ENCODE measurements around the gene IZUMO1.
"Not testable (repeated sequence)": the region's sequence is repeated elsewhere in the genome, so short reads cannot be mapped to it uniquely, and the experiment has no call there.

Gene IZUMO1

DNA sequence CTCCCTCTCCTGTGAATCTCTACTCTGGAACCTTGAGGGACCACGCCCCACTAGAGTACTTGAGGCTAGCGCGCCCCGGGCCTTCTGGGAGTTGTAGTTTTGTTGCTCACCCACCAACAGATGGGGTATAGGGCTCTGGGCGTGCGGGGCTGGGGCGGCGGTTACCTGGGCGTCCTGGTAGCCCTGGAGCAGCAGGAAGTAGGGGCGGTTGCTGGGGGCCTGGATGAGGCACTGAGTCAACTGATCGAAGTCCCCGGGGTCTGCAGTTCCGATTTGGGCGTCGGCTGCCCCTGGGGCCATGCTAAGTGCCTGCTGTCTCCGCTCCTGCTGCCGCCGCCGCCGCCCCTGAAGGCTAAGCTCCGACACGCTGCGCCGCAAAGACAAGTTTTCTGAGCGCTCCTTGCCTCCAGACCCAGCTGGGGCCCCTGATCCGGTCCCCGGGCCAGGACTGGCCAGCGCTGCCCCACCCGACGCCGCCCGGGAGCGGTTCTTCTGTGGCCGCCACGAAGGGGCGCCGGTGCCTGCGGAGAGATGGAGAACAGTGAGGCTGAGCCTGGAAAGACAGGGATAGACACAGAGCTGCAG, 11.6 kb downstream of the IZUMO1 start:
- DNase-seq = no peak

DNA sequence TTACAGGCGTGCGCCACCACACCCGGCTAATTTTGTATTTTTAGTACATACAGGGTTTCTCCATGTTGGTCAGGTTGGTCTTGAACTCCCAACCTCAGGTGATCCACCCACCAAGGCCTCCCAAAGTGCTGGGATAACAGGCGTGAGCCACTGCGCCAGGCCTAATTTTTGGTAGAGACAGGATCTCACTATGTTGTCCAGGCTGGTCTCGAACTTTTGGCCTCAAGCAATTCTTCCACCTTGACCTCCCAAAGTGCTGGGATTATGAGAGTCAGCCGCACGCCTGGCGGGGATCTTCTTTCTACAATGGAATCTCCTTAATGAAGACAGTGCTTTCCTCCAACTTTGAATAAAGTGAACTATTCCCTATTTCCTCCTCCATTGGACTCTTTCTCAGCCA, 12.1 kb downstream of the IZUMO1 start:
- DNase-seq = no peak

DNA sequence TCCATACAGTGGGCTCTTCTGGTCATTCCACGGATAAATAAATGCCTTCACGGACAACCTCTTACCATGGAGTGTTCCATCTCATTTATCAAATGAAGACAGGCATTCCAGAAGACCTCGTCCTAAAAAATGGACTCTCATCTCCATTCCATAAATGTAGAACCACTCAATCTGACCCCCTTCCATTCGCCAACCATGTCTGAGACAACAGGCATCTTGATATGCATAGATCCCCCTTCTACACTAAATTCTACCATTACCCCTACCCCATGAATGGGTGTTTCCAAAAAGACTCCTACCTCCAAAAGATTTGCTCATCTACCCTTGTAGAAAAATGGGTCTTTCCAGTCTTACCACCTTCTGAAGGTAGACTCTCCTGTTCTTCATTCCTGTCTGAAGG, 15.3 kb downstream of the IZUMO1 start:
- no peak for DNase-seq

DNA sequence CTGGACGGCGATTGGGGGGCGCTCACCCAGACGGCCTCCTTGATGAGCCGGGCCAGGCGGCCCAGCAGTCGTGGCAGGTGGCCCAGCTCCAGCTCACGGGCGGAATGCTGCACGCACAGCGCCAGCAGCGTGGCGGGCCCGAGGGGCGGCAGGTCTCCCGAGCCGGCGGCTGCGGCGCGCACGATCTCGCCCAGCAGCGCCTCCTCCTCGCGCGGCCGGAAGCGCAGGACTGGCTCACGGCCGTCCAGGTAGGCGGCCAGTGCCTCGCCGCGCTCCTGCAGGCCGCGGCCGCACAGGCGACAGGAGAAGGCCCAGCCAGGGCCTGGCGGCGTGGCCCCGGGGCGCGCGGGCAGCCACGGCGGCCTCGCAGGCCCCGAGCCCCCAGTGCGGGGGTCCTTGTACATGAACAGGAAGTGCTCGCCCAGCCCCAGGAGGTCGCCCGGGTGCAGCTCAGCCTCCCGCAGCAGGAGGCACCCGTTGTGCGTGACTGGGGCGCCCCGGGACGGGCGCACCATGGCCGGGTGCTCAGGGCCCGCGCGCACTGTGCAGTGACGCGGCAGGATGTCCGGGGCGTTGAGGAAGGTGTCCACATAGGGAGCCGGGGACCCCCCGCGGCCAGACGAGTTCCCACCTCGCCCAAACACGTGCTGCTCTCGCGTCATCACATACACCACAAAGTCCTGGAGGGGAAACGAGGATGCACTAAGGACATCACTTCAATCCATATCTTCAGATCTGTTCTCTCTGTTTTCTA, 17.6 kb downstream of the IZUMO1 start:
- DNase-seq = no peak

DNA sequence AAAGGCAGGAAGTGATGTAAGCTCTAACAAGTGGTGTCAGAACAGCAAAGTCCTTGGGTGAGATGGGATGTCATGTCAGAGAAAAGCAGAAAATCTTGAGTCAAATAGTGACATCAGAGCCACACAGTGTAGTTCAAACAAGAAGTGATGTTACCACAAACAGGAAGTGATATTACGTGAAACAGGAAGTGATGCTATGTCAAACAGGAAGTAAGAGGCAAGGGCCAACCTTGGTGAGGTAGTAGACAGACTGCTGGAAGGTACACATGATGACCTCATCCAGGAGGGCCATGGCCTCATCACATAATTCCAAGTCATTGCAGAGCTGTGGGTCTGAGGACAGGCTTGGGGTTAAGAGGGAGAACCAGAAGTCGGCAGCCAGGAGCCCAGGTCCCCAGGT, 20.2 kb downstream of the IZUMO1 start:
- peak; percentile 69 to 77 for DNase-seq

DNA sequence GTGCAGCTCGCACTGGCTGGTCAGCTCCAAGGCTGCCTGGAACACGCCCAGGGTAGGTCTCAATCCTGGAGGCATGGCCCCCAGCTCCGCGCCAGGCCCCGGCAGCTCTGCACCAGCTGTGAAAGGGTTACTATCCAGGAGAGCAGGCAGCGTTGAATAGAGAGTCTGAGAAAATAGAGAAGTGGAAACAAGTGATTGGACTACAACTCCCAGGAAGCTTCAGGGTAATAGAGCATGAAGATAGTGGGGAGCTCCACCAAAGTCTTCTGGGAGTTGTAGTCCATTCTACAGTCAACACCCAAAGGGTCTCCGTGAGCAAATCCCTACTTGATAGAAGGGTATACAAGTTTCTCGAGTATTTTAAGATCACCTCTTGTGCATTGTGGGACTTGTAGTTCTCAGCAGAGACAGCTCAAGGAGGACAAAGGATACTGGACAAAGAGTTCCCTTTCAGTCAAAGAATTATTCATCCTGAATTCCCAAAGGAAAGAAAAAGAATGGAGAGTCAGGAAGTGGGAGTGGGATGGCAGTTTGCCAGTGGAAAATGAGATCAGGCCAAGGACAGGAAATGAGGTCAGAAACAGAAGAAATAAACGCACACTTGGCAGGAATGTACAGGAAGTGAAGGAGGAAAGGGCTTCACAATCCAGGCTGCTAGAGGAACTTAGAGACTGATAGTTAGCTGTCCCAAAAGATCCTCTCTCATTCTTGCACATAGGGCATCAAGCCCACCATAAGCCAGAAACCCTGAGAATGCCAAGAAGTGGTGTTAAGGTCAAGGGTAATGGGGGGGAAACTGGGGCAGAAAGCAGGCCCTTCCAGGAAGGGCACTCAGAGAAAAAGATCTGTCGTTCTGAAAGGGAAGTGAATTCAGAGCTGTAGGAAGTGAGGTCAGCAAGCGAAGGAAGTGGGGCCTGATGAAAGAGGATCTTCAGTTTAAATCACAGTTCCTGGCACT, 21.6 kb downstream of the IZUMO1 start:
- DNase-seq = peak; percentile 63 to 75

DNA sequence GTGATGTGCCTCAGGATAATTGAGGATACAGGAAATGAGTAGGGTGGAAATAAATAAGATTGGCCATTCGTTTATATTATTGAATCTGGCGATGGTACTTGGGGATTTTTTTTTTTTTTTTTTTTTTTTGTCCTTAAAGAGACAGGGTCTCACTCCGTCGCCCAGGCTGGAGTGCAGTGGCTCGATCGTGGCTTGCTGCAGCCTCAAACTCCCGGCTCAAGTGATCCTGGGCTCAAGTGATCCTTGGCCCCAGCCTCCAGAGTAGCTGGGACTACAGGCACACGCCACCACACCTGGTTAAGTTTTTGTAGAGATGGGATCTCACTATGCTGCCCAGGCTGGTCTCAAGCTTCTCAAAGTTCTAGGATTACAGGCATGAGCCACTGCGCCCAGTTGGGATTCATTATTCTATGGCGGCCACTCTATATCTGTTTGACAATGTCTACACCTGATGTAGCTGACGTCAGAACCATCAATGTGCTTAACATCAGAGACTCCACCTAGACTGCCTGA, 24.5 kb downstream of the IZUMO1 start:
- no peak for DNase-seq

DNA sequence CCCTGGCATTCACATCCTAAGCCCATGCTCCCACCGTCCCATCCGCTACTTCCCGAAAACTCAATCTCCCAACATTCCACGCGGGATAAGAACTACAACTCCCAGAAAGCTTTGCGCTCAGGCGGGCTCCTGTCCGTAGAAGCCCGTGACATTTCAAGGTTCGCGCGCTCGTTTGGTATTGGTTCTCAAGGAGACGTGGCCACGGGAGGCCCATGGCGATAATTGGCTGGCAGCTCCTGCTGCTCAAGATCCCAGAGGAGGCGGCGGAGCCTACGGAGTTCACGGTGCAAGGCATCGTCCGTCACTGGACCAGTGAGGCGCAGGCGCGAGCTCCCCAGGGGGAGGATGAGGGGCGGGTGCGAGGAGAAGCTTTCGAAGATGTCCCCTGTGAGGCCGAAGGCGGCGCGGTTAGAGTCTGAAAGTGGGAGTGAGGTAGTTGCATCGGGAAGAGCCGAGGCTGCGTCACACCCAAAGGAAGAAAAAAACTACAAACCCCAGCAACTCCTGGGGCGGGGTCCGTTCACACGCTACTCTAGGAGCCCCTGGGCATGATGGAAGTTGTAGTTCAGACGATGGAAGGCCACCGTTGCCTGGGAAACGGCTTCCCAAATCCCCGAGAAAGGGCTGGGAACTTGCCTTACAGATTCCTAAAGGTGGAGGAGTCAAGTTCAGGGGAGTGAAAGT, 26.0 kb downstream of the IZUMO1 start:
- peak; percentile 95 to 96 for DNase-seq

DNA sequence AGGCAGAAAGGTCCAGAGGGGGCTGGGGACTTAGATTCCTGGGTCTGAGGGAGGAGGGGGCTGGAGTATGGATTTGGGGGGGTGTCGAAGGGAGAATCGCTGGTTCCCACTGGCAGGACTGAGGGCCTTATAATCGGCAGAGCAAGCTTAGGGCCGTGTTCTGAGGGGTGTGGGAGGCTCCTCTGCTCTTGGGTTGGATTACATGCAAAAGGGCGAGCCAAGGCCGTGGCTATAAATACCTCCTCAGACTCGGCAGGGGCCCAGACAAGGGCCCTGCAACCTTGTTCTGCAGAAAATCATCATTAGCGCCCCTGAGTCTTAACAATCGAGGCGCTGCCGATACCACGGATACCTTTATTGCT, 26.5 kb downstream of the IZUMO1 start:
- no peak for DNase-seq

DNA sequence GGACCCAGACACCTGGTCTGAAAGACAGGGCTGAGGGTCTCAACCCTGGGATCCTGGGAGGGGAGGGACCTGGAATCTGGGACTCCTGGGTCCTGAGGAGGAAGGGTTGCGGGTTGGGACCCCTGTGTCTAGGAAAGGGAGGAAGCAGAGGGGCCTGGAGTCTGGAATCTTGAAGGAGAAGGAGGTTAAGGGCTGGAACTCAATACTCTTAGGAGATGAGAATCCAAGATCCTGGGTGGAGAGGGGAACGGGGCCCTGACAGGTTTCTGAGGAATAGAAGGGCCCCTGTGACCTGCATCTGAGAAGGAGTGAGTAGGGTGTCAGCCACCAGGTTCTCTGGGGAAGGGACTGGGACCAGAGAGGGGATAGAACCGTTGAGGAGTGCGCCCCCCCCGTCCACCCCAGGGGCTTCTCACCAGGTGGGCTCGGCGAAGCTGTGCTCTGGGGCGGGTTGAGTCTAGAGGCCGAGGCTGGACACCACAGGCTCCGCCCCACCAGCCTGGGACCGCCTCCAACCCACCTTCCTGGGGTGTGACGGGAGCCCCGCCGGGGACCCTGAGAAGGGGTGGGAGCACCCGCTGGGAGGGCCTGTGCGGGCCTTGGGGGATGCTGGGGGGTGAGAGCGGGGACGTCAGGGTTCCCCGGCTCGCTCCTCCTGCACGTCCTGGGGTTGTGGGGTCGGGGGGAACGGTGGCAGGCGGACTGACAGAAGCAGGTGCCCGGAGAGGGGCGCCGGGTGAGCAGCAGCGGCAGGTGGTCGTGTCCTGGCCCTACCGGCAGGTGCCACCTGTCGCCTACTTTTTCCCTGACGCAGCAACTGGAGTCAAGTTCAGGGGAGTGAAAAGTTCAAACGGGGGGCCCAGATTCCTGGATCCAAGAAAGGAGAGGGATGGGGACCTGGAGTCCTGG, 27.2 kb downstream of the IZUMO1 start, which contains the start of gene MAMSTR:
Gene MAMSTR, minus strand, starts transcription at position 463 of the 909 bp plus-strand sequence. CDS start 694 bp downstream, outside the sequence.
- DNase-seq = no peak

DNA sequence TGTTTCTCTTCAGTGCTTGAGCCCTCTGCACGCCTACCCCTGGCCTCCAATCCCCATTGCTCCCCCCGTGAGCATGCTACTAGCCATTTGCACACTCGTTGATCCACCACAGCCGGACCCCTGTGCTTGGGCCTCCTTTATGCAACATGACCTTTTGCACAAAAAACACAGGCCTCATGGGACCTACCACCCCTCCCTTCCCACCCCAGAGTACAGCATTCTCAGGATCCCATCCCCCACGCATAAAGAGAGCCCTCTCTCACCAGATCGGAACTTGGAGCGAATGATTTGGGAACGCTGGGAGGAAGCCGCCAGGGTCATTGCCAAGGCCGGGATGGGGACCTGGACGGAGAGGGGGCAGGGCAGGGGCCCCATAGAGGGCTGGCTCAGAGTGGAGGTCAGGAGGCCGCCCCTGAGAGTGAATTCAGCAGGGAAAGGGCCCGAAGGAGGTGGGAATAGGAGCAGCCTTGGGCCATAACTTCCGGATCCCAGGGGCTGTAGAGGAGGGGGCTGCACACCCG, 27.9 kb downstream of the IZUMO1 start:
- no peak for DNase-seq

DNA sequence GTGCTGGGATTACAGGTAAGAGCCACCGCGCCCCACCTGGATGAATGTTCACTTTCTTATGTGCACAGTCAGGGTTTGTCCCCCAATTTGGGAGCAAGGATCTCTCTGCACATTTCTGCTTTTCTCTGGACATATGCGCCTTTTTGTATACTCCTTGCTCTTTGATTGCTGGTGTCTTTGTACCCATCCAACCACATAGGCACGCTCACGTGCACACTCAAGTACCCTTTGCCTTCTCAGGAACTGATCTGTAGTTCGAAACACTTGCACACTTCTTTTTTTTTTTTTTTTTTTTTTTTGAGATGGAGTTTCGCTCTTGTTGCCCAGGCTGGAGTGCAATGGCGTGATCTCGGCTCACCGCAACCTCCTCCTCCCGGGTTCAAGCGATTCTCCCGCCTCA, 28.6 kb downstream of the IZUMO1 start:
- DNase-seq = not testable (repeated sequence)

DNA sequence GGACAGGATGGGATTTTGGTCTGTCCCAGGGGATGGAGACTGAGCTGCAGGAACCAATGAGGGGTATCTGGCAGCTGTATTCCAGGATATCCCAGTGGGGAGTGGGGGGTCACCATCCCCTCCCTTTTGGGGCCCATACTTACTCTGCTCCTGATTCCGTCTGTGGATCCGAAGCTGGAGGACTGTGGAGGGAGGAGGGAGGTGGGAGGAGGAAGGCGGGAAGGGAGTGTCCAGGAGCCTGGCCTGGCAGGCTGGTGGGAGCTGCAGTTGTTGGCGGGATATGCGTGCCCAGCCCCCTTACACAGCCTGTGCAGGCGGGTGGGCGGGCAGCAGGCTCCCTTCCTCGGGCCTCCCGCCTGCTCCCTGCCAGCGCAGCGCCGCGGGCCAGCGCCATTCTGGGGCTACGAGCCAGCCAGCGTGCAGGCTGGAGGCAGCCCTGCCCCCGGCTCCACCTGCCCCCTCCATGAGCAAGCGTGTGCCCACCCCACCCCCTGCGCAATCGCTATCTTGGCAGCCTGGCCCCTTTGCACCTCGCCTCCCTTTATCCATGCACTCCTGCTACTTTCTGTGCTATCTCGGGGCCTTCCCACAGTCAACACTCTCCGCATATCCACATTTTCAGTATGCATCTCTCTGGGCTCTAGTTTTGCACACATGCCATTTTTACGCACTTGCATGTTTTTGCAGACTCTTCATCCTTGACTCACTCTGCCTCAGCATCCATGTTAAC, 30.0 kb downstream of the IZUMO1 start:
- no peak for DNase-seq

DNA sequence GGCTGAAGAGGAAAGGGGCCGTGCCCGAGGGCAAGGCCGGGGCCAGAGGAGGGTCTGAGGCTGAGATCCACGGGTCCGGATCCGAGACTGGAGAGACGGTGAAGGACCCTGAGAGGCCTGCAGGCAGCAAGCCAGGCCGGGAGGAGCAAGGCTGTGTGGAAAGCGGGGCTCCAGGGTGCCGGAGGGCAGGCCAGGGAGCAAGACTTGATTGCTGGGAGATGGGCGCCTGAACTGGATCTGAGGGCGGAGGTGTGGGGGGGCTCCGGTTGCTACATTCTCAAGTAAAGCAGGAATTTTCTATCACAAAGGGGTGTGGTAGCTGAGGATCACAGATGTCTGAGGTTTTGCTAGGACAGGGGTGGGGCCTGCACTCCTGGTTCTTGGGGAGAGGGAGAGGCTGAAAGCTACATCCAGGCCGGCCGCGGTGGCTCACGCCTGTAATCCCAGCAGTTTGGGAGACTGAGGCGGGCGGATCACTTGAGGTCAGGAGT, 31.0 kb downstream of the IZUMO1 start:
- DNase-seq = no peak

DNA sequence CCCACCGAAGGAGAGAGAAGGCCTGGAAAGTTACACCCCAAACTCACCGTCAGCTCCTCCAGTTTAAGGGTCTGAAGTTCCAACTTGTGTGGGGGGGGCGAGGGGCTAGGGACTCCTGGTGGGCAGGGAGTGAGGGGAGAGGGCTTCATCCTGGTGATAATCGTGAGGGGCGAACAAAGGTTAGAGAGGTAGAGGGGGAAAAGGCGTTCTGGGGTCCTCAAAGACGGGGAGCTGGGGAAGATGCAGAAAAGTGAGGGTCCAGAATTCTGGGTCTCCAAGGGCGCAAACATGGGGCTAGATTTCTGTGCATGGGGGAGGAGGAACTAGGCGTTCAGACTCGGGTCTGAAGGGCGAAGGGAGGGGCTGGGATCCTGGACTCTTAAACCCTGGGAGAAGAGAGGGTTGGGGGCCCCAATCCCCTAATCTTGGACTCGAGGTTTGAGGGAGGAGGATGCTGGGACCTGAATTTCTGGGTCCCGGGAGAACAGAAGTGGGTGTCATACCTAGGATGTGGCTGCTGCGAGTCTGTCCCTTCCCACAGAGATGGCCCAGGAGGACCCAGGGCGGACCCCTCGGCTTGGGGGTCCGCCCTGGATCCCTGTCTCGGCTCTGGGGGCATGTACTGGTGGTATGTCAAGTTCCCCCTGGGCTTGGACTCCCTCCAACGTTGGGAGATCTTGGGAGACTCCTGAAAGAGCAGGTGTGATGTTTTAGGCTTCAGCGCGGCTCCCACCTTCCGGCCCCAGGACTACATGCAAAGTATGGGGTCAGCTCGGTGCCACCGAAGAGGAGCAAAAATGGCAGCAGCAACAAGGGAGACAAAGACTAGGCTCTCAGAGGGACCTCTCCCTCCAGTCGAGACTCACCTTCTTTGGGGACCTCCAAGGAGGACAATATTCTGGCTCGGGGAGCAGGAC, 31.7 kb downstream of the IZUMO1 start:
- no peak for DNase-seq

DNA sequence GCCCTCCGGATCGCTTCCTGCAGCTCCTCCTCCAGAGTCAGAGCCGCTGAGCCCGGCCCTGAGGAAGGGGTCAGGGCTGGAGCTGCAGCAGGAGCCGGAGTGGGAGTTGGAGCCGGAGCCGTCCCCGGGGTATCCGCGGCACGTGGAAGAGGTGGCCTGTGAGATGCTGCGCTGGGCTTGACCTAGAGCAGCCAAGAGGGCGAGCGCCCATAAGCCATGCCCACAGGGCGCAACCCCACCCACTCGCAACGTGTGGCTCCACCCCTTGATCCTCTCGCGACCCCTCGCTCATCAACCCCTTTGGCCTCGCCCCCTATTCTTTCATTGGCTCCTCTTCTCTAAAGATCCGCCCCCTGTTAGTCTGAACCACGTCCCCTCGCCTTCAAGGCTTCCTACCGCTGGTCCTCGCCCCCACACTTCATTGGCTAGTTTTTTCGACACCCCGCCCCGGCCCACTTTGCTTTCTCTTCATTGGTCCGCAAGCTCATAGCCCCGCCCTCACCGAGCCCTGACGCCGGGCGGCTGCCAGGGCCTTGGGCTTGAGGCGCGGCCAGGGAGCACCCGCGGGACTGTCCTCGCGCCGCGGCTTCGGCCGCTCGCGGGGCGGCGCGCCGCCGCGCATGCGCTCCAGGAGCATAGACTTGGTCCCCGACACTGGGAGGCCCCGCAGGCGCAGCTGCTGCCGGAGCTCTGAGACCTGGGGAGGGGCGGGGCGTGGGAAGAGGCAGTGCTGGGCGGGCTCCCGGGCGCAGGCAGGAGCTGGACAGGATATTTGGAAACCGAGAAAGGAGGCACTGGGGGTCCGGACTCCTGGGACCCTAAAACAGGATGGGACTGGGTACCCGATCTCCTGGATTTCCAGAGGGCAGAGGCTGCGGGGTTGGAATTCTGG, 32.6 kb downstream of the IZUMO1 start:
- DNase-seq = peak; percentile 99

DNA sequence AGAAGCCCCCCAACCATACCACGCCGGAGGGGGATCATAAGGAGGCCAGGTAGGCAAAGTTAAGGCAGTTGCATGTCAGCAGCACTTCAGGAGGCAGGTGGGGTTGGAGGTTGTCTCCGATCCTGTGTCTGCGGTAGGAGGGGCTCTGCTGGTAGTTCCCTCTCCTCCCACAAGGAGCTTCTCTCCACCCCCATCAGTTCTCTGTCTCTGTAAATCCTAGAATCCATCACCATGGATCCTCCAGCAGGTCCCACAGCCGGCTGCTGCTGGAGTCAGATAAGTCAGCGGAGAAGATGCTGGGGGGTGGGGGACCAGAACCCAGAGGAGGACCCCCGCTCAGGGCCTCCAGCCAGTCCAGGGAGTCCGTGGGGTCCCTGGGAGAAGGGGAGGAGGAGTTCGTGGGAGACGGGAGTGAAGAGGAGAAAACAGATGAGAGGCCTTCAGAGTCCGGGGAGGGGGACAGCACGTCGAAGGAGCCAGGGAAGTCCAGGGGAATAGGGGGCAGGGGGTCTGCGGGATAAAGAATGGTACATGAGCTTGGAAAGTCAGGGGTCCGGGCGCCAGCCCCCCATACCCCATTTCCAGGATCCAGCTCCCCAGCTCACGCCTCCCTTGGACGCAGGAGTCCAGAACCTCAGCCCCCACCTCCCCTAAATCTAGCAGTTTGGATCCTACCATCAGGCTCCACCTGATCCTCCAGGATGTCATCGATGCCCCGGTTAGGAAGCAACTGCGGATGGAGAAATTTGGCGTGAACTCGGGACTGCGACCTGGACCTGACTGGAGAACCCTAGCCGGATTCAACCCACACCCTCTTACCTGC, 33.5 kb downstream of the IZUMO1 start:
- DNase-seq = no peak
